ENCODE measurements around the gene CDAN1.
A peak's percentile ranks its signal among the peaks of the same experiment; 100 is the strongest.

Gene CDAN1

DNA sequence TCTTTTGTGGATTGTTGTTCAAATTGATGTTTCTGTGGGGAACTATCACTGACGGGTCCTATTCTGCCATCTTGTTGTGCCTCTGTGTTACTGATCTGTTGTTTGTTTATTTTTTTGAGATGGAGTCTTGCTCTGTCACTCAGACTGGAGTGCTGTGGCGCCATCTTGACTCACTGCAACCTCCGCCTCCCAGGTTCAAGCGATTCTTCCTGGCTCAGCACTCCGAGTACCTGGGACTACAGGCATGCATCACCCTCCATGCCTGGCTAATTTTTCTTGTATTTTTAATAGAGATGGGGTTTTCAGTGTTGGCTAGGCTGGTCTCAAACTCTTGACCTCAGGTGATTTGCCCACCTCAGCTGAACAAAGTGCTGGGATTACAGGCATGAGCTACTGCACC, 31.6 kb downstream of the CDAN1 start:
- TF ChIP-seq REST (IDR thresholded peaks at IDR 0.05; ENCODE audit: insufficient replicate concordance, low read depth) (no peak), POLR2AphosphoS5 (IDR thresholded peaks at IDR 0.05; ENCODE audit: low read depth) (no peak), SPI1 (IDR thresholded peaks at IDR 0.05; ENCODE audit: borderline replicate concordance, low read depth) (no peak), CTCF (IDR thresholded peaks at IDR 0.05; ENCODE audit: insufficient read depth, low read length) (no peak), GABPA (IDR thresholded peaks at IDR 0.05; ENCODE audit: low read depth) (no peak)
- Histone ChIP-seq H3K4me3 (replicated peaks; ENCODE audit: insufficient read depth, low read length) (no peak overlapping the region), H3K27ac (replicated peaks) (no peak overlapping the region), H3K27me3 (ENCODE audit: insufficient read depth, poor library complexity, severe bottlenecking) (no peaks in the 10 kb centered on the region)
- DNase-seq (ENCODE audit: low read depth in 1 of 2, low spot score in 1 of 2) = no peak

DNA sequence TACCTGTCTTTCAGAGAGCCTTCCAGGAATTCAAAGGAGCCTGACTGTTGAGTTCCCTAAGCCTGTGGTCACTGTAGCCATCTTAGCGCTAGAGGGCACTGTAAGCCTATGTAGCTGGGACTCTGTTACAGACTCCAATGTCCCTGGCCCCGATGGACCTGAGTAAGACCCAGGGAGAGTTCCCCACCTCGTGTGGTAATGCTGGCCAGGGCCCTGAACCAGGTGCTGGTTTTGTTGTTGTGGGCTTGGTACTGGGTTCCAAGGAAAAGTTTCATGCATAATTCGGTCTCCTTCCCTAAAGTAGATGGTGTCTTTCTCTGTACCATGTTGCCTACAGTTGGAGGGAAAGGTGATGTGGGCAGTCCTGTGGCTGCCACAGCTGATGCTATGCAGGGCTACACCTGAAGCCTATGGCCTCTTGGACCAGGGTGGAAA, 32.4 kb downstream of the CDAN1 start:
- TF ChIP-seq REST (IDR thresholded peaks at IDR 0.05; ENCODE audit: insufficient replicate concordance, low read depth) (no peak), CTCF (IDR thresholded peaks at IDR 0.05; ENCODE audit: insufficient read depth, low read length) (peak; percentile 87)
- DNase-seq (ENCODE audit: low read depth in 1 of 2, low spot score in 1 of 2) = peak; percentile 44 to 69
- Histone ChIP-seq H3K27ac (replicated peaks) (no peak overlapping the region), H3K27me3 (ENCODE audit: insufficient read depth, poor library complexity, severe bottlenecking) (no peaks in the 10 kb centered on the region), H3K4me3 (replicated peaks; ENCODE audit: insufficient read depth, low read length) (no peak overlapping the region)

- H3K27me3 ChIP-seq (ENCODE audit: insufficient read depth, poor library complexity, severe bottlenecking) = no peaks in the 10 kb centered on the region
- no peak overlapping the region for H3K4me3 ChIP-seq (replicated peaks; ENCODE audit: insufficient read depth, low read length)
- TF ChIP-seq REST (IDR thresholded peaks at IDR 0.05; ENCODE audit: insufficient replicate concordance, low read depth) (no peak), POLR2AphosphoS5 (IDR thresholded peaks at IDR 0.05; ENCODE audit: low read depth) (no peak), CTCF (IDR thresholded peaks at IDR 0.05; ENCODE audit: insufficient read depth, low read length) (no peak)
- H3K27ac ChIP-seq (replicated peaks) = no peak overlapping the region
- no peak for DNase-seq (ENCODE audit: low read depth in 1 of 2, low spot score in 1 of 2)
These were observed 40.3 kb downstream of the CDAN1 start for GRCh38 chr15:42696626-42697025.
